ENCODE data around the gene PLCG1.

DNA sequence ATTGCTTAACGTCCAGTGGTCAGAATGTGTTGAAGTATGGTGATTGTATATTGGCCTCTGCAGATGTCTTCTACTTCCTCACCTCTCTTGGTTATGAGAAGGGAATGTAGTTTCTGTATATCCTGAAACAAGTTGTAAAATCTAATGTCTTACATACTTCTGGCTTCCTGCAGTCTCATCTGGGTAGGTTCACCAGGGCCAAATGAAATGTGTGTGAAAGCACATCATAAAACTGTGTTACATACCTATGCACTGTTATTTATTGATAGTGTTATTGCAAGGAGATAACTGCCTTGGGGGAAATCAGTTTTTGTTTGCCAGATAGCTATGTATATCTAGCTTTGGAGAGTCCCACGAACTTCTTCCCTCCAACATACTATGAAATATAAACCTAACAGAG lies 35.7 kb upstream of the PLCG1 start:
- no peak for TF ChIP-seq CTCF (IDR thresholded peaks at IDR 0.05)
- TF ChIP-seq POLR2AphosphoS5 (IDR thresholded peaks at IDR 0.05), result no peak
- TF ChIP-seq POLR2A (IDR thresholded peaks at IDR 0.05), result no peak

All from transverse colon (tissue), 4 donors.